GM12801 (cell line): Measurements from ENCODE around the gene CRHR1.

ENCODE experiments used
- CTCF ChIP-seq: IDR thresholded peaks from one replicate; pipeline ENCODE4 v1.5.1; 2011; ENCODE audit warnings: control low read depth; ENCODE audit not compliant: insufficient read length; ENCODE audit errors: extremely low read depth

CRHR1 gene

GRCh38 chr17:45851873-45852272, 67.8 kb downstream of the CRHR1 start:
- TF ChIP-seq CTCF = no peak

GRCh38 chr17:45852535-45853297, 68.6 kb downstream of the CRHR1 start:
- peak; percentile 60 for TF ChIP-seq CTCF

- TF ChIP-seq CTCF = no peak
These were observed 70.1 kb downstream of the CRHR1 start for GRCh38 chr17:45854209-45854608.

- TF ChIP-seq CTCF = no peak
These were observed 71.7 kb downstream of the CRHR1 start for GRCh38 chr17:45855691-45856336.

- no peak for TF ChIP-seq CTCF
These were observed 74.0 kb downstream of the CRHR1 start for GRCh38 chr17:45857977-45858708.

GRCh38 chr17:45861165-45861564, 77.0 kb downstream of the CRHR1 start:
- TF ChIP-seq CTCF = no peak

GRCh38 chr17:45863857-45864654, 79.9 kb downstream of the CRHR1 start:
- no peak for TF ChIP-seq CTCF
